Keratinocyte (primary cell): ENCODE measurements around the gene PRDM7. TPM values are rescaled to one million over a fixed set of nuclear protein-coding genes. Genes with fewer than 3 reads are reported as not detected.
"Not testable (repeated sequence)": the region's sequence is repeated elsewhere in the genome, so short reads cannot be mapped to it uniquely, and the experiment has no call there.

Experiments used
- DNase-seq: peaks from one replicate; pipeline ENCODE4 v3.0.0-alpha.2; 2011; ENCODE audit warnings: low read depth, missing footprints, low spot score
- FAIRE-seq: peaks from 2 replicates; lab custom pipeline; 2011; peaks lifted over from hg19 to GRCh38; lab: Jason Lieb, UNC
- H2AFZ ChIP-seq: 2 replicates; pipeline ENCODE4 v1.6.0; 2012; ENCODE audit warnings: low read length, control low read depth, inconsistent platforms; ENCODE audit not compliant: control insufficient read depth
- H3K27ac ChIP-seq: 2 replicates; pipeline ENCODE4 v1.5.1; 2011; ENCODE audit warnings: low read length; ENCODE audit not compliant: control insufficient read depth, insufficient read depth
- H3K27me3 ChIP-seq: 3 replicates; pipeline ENCODE4 v1.6.0; 2011; ENCODE audit warnings: low read length; ENCODE audit not compliant: control insufficient read depth, insufficient read depth; ENCODE audit errors: extremely low read depth
- H3K36me3 ChIP-seq, 2 experiments: 2 replicates in 1 of 2; 3 replicates in 1 of 2; pipeline ENCODE4 v1.5.1; 2011; ENCODE audit warnings: low read length in 2 of 2, mild to moderate bottlenecking in 1 of 2; ENCODE audit not compliant: control insufficient read depth in 2 of 2, insufficient read depth in 2 of 2; ENCODE audit errors: extremely low read depth in 1 of 2
- H3K4me1 ChIP-seq: 3 replicates; pipeline ENCODE4 v1.5.1; 2011; ENCODE audit warnings: low read length; ENCODE audit not compliant: control insufficient read depth, insufficient read depth; ENCODE audit errors: extremely low read depth
- H3K4me2 ChIP-seq: 3 replicates; pipeline ENCODE4 v1.6.0; 2011; ENCODE audit warnings: low read depth, low read length; ENCODE audit not compliant: control insufficient read depth, insufficient read depth; ENCODE audit errors: extremely low read depth
- H3K4me3 ChIP-seq, 3 experiments: fragments of 200-600 bp in 1 of 3; sonication (generic) in 1 of 3; 2 replicates in 2 of 3; 3 replicates in 1 of 3; pipeline ENCODE4 v1.5.1; 2011 to 2016; ENCODE audit warnings: low read length in 3 of 3, mild to moderate bottlenecking in 3 of 3, control low read depth in 2 of 3, inconsistent platforms in 1 of 3, low read depth in 1 of 3, mixed read lengths in 1 of 3, mixed run types in 1 of 3, moderate library complexity in 1 of 3; ENCODE audit not compliant: control insufficient read depth in 2 of 3, insufficient read depth in 2 of 3; ENCODE audit errors: extremely low read depth in 1 of 3
- H3K79me2 ChIP-seq: 2 replicates; pipeline ENCODE4 v1.6.0; 2012; ENCODE audit warnings: low read length; ENCODE audit not compliant: control insufficient read depth, insufficient read depth
- H3K9ac ChIP-seq: 3 replicates; pipeline ENCODE4 v1.6.0; 2011; ENCODE audit warnings: low read length; ENCODE audit not compliant: control insufficient read depth, insufficient read depth; ENCODE audit errors: extremely low read depth
- H3K9me1 ChIP-seq: 3 replicates; pipeline ENCODE4 v1.6.0; 2011; ENCODE audit warnings: low read length; ENCODE audit not compliant: control insufficient read depth, insufficient read depth; ENCODE audit errors: extremely low read depth
- H3K9me3 ChIP-seq: 2 replicates; pipeline ENCODE4 v1.5.1; 2012; ENCODE audit warnings: low read depth, low read length; ENCODE audit not compliant: control insufficient read depth
- H4K20me1 ChIP-seq: 3 replicates; pipeline ENCODE4 v1.6.0; 2011; ENCODE audit warnings: low read length; ENCODE audit not compliant: control insufficient read depth, insufficient read depth; ENCODE audit errors: extremely low read depth
- EZH2 ChIP-seq: IDR thresholded peaks from one replicate; pipeline ENCODE4 v1.6.1; 2012; ENCODE audit warnings: inconsistent platforms, mild to moderate bottlenecking, low read length, moderate library complexity
- dilution Hi-C: fragments of 300-500 bp; cut with MboI; formaldehyde crosslinking; loops from one replicate; pipeline ENCODE4 v1.7.0; 2020; ENCODE audit warnings: low sequenced_read_pairs; ENCODE audit not compliant: extremely low pct_ligation_motif_present
- polyA plus RNA-seq, 5 experiments: library from polyadenylated mRNA; depleted of rRNA in 3 of 5; stranded (reverse) in 3 of 5; stranded (forward) in 1 of 5; unstranded in 1 of 5; fragments of >200 nt; gene quantifications; 1 replicate in 1 of 5; 2 replicates in 3 of 5; 3 replicates in 1 of 5; pipeline versions ENCODE4 v1.2.1 to v1.2.3, GENCODE V29; 2011 to 2012; ENCODE audit warnings: missing spikeins in 2 of 5, low read depth in 1 of 5, low replicate concordance in 1 of 5
- TF ChIP-seq, protein P1 (sequence below), 3 experiments: IDR thresholded peaks in 1 of 3; conservative IDR thresholded peaks in 1 of 3; optimal IDR thresholded peaks in 1 of 3; 2 replicates in 2 of 3; 3 replicates in 1 of 3; pipeline versions ENCODE3 to v1.5.1; 2011; ENCODE audit warnings: low read length in 3 of 3, mild to moderate bottlenecking in 3 of 3, moderate library complexity in 2 of 3, control low read depth in 1 of 3, inconsistent platforms in 1 of 3; ENCODE audit not compliant: insufficient read depth in 2 of 3; ENCODE audit errors: extremely low read depth in 1 of 3

The PRDM7 gene
- polyA plus RNA-seq, 1 donor (not counting 4 experiments of a cell fraction or from before 2014, with no cell fraction given): not detected

DNA sequence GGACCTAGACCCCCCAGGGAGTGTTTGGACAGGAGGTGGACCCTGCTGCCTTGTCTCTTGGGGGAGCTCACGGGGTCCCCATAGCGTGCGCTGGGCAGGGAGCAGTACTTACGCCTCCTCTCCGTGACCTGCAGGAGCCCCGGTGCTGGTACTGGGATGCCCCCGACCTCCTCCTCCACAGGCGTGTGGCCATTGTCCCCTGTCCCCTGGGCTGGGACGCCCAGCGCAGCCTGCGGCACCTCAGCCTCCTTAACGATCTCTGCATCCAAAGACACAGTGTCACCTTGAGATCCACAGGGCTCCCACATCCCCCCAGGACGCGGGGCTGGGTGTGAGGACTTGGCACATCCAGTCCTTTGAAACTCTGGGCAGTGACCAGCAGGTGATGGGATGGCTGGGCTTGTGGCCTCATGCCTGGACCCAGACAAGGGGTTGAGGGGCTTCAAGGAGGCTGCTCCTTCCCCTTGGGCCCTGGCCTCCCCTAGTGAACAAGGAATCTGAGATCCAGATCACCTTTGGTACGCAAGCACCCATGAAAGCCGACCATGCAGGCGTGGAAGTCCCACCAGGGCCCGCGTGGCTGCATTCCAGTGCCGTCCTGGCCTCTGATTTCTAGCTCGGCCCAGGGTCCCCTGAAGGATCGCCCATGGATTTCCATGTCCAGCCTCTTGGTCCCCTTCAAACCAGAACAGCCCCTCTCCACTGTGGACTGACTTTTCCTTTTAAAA, 67.8 kb downstream of the PRDM7 start:
- dilution Hi-C loops: no loop called here
- no peaks in the 10 kb centered on the region for H3K9me1 ChIP-seq
- H4K20me1 ChIP-seq: no peaks in the 10 kb centered on the region
- H3K36me3 ChIP-seq: peaks cover 0 to 3% of the 10 kb centered on the region in 2 experiments
- H3K27me3 ChIP-seq: no peaks in the 10 kb centered on the region
- H2AFZ ChIP-seq: no peak overlapping the region
- H3K4me3 ChIP-seq: no peak overlapping the region
- no peak for DNase-seq
- no peaks in the 10 kb centered on the region for H3K79me2 ChIP-seq
- no peak overlapping the region for H3K4me2 ChIP-seq
- FAIRE-seq: no peak
- no peak for TF ChIP-seq EZH2
- TF ChIP-seq, protein P1, sequence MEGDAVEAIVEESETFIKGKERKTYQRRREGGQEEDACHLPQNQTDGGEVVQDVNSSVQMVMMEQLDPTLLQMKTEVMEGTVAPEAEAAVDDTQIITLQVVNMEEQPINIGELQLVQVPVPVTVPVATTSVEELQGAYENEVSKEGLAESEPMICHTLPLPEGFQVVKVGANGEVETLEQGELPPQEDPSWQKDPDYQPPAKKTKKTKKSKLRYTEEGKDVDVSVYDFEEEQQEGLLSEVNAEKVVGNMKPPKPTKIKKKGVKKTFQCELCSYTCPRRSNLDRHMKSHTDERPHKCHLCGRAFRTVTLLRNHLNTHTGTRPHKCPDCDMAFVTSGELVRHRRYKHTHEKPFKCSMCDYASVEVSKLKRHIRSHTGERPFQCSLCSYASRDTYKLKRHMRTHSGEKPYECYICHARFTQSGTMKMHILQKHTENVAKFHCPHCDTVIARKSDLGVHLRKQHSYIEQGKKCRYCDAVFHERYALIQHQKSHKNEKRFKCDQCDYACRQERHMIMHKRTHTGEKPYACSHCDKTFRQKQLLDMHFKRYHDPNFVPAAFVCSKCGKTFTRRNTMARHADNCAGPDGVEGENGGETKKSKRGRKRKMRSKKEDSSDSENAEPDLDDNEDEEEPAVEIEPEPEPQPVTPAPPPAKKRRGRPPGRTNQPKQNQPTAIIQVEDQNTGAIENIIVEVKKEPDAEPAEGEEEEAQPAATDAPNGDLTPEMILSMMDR (optimal IDR thresholded peaks at IDR 0.05 in 1 of 3, IDR thresholded peaks at IDR 0.05 in 1 of 3, conservative IDR thresholded peaks at IDR 0.05 in 1 of 3; ENCODE audit: extremely low read depth in 1 of 3, insufficient read depth in 2 of 3, low read length in 3 of 3): no peak
- H3K4me1 ChIP-seq: no peaks in the 10 kb centered on the region
- H3K9ac ChIP-seq: no peak overlapping the region
- H3K9me3 ChIP-seq: no peaks in the 10 kb centered on the region
- H3K27ac ChIP-seq: no peak overlapping the region

DNA sequence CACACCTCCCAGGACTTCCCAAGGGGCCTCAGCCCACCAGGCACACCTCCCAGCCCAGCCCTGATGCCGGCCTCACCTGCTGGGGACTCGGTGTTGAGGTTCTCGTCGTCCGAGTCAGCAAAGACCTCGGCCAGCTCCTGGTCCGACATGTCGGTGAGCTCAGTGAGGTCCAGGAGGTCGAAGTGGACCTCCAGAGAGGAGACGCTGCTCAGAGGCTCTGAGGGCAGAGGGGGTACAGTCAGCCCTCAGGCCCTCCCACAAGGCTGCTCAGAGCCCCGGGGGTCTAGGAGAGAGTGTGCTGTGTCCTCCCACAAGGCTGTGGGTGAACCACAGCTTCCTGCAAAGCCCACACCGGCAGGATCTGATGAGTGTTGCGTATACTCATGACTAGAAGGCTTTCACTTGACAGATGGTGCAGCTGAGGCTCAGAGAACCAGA, 68.4 kb downstream of the PRDM7 start:
- Histone ChIP-seq H3K9ac (no peak overlapping the region), H4K20me1 (no peaks in the 10 kb centered on the region), H3K36me3 (peaks cover 0 to 2% of the 10 kb centered on the region in 2 experiments), H3K4me3 (no peak overlapping the region), H3K9me1 (no peaks in the 10 kb centered on the region), H3K27ac (no peak overlapping the region), H3K4me1 (no peaks in the 10 kb centered on the region), H2AFZ (no peak overlapping the region), H3K9me3 (no peaks in the 10 kb centered on the region), H3K79me2 (no peaks in the 10 kb centered on the region), H3K4me2 (no peak overlapping the region), H3K27me3 (no peaks in the 10 kb centered on the region)
- DNase-seq: no peak
- FAIRE-seq: no peak
- dilution Hi-C loops: no loop called here
- TF ChIP-seq EZH2: no peak
- TF ChIP-seq, protein P1 (optimal IDR thresholded peaks at IDR 0.05 in 1 of 3, IDR thresholded peaks at IDR 0.05 in 1 of 3, conservative IDR thresholded peaks at IDR 0.05 in 1 of 3; ENCODE audit: extremely low read depth in 1 of 3, insufficient read depth in 2 of 3, low read length in 3 of 3): no peak

GRCh38 chr16:90007635-90008234, 69.4 kb downstream of the PRDM7 start:
- H3K4me3 ChIP-seq, H3K79me2 ChIP-seq, H2AFZ ChIP-seq, H3K36me3 ChIP-seq, DNase-seq, H3K4me1 ChIP-seq, H3K27me3 ChIP-seq, dilution Hi-C loops, H3K9ac ChIP-seq, FAIRE-seq, H3K9me1 ChIP-seq, H3K27ac ChIP-seq, H3K9me3 ChIP-seq, H3K4me2 ChIP-seq, H4K20me1 ChIP-seq: not testable (repeated sequence)
